Dendritic cell treated with granulocyte-macrophage colony-stimulating factor and Interleukin-4, amounts not matched to agents 40 ng/mL and 50 ng/mL, for 4 days (primary cell): ENCODE measurements around the gene TNRC6B.
A peak's percentile ranks its signal among the peaks of the same experiment; 100 is the strongest.
"Not testable (repeated sequence)": the region's sequence is repeated elsewhere in the genome, so short reads cannot be mapped to it uniquely, and the experiment has no call there.

Experiments
- H3K27ac Mint-ChIP-seq: one replicate; pipeline ENCODE4 v1.8.0; 2022; ENCODE audit warnings: mild to moderate bottlenecking, mixed read lengths
- H3K27me3 Mint-ChIP-seq: one replicate; pipeline ENCODE4 v1.8.0; 2022; ENCODE audit warnings: mild to moderate bottlenecking, mixed read lengths
- H3K36me3 Mint-ChIP-seq: one replicate; pipeline ENCODE4 v1.8.0; 2022; ENCODE audit warnings: low read depth, mixed read lengths
- H3K4me1 Mint-ChIP-seq: one replicate; pipeline ENCODE4 v1.8.0; 2022; ENCODE audit warnings: low read depth, mixed read lengths
- H3K4me3 Mint-ChIP-seq: one replicate; pipeline ENCODE4 v1.8.0; 2022; ENCODE audit warnings: mild to moderate bottlenecking, moderate library complexity, mixed read lengths
- H3K9me3 Mint-ChIP-seq: one replicate; pipeline ENCODE4 v1.8.0; 2022; ENCODE audit warnings: mixed read lengths
- intact Hi-C: fragments of 100-400 bp; cut with micrococcal nuclease; formaldehyde crosslinking; loops from one replicate; pipeline ENCODE4 v1.15.0; 2022

TNRC6B gene

DNA sequence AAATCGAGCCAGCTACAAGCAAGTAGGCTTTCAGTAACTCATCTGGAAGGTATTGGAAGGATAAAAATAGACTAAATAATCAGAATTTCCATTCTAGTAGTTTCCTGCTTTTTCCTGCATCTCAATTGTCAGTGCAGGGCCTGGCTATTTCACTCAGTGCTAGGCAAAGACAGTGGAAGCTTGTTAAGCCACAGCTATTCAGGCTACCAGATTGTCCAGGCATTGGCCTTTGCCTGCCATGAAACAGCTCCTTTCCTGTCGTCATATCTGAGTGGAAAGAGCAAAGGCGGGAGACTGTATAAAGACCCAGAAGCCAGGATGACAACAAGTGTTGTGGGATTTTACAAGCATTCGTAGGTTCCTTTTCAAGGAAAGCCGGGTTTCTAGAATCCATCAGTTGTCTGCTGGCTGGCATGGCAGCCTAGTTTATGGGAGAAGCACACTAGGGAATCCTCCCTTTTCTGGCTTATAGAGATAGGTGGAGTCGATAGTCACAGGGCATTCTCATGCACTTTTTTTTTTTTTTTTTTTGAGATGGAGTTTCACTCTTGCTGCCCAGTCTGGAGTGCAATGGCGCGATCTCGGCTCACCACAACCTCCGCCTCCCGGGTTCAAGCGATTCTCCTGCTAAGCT is 2.0 kb upstream of the TNRC6B start:
- H3K36me3 Mint-ChIP-seq = peaks cover 6% of the 10 kb centered on the region
- H3K9me3 Mint-ChIP-seq = no peaks in the 10 kb centered on the region
- peaks cover 33% of the 10 kb centered on the region for H3K4me1 Mint-ChIP-seq
- intact Hi-C loops = loop anchor here (2.0 to 5.0 kb wide), 3 partner anchors 15 to 133 kb away; no protein-coding TSS in a partner anchor
- H3K4me3 Mint-ChIP-seq = no peak overlapping the region
- no peak overlapping the region for H3K27ac Mint-ChIP-seq
- H3K27me3 Mint-ChIP-seq = no peaks in the 10 kb centered on the region

DNA sequence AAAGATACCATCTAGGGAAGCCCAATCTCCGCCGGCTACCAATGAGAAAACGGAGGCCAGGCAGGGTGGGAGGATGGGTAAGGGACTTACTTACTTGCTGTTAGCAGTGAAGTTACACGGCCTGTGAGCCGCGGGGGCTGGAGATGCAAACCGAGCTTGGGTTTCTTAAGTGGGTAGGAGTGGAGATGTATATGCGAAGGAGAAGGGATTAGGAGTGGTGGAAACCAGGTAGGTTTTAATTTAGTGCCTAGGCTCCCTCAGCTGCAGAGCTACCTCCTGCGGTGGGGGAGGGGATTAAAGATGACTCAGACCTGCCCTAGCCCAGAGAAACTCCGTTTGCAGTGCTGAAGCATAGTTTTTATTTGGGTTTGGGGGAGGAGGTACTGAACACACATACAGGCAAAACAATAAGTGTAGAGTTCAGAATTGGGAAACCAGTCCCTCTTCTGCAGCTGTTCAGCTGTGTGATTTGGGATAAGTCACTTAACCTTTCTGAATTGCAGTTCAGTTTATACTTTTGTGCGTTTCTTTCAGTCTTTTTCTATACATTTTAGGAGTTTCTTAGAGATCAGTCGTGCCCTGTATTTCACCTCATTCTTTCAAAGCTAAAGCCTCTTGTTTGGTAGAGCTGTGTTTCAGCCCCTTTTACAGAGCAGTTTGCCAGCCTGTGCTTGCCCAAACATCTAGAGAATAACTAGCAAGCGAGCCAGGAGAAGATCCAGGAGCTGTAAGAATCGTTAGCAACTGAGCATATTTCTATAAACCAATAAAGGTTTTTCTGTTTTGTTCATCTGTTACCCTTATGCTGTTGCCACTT is 596 bp upstream of the TNRC6B start:
- intact Hi-C loops = loop anchor here (2.0 to 5.0 kb wide), 3 partner anchors 14 to 135 kb away; no protein-coding TSS in a partner anchor
- peaks cover 42% of the 10 kb centered on the region for H3K4me1 Mint-ChIP-seq
- peaks cover 6% of the 10 kb centered on the region for H3K36me3 Mint-ChIP-seq
- peak overlapping the region; percentile 84 for H3K27ac Mint-ChIP-seq
- H3K4me3 Mint-ChIP-seq = peak overlapping the region; percentile 39
- no peaks in the 10 kb centered on the region for H3K27me3 Mint-ChIP-seq
- no peaks in the 10 kb centered on the region for H3K9me3 Mint-ChIP-seq

DNA sequence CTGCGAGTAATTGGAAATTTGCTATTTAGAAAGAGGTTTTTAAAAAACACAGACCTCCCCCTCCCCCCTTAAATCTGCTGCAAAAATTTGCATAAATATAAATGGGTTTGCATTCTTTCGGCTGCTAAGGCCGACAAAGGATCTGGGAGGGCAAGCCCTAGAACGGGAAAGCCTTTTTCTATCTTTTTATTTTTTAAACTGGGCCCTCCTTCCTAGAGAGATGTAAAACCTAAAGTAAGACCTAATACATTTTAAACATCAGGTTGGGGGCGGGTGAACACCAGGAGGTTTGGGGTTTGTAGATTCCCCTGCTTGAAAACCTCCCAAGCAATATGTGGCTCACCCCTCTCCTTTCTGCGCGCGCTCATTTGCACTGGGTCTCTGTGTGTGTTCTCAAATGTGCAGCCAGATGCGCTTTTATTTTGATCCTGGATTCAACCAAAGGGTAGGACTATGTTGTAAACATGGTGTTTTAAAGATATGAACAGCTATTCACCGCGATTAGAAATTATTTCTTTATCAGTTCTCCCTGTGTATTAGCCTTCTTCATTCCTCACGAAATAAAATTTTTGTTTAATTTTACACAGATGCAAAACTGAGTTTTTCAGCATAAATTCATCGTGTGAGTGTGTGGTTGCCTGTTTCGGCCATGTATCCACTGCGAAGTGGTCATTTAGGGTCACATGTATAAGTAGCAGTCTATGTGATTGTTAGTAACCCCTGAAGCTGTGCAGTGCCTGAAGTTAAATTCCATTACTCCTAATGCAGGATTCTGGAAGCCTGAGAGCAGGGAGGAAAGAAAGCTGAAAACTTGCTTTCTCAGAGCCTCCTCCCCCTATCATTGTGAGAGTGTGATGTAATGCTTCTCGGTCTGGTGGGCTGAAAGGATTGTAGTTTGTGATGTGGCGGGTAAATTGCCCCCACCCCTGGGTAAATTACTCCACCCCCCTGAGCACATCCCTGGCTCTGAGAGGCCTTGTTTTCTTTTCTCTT is 988 bp downstream of the TNRC6B start:
- no peaks in the 10 kb centered on the region for H3K9me3 Mint-ChIP-seq
- peaks cover 6% of the 10 kb centered on the region for H3K36me3 Mint-ChIP-seq
- peak overlapping the region; percentile 78 for H3K4me3 Mint-ChIP-seq
- H3K27me3 Mint-ChIP-seq = no peaks in the 10 kb centered on the region
- peak overlapping the region; percentile 84 for H3K27ac Mint-ChIP-seq
- intact Hi-C loops = loop anchor here (2.0 to 5.0 kb wide), 3 partner anchors 32 to 136 kb away; no protein-coding TSS in a partner anchor
- peaks cover 56% of the 10 kb centered on the region for H3K4me1 Mint-ChIP-seq

DNA sequence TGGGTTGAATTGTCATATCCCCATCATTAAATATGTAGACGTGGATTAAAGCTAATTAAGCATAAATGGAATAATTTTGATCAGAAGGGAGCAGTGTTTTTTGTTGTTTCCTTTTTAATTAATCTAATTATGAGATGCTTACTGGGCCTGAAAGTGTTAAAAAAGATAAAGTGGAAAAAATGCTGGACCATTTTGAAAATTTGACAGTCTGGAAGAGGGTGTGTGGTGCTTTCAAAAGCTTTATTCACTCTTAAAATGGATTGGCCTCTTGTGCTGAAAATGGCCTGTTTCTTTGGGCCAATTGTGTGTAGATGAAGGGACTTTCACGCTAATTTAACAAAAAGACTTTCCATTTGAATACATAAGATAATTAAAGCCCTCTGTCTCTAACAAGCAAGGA is 1.8 kb downstream of the TNRC6B start:
- Mint-ChIP-seq H3K36me3 (peaks cover 10% of the 10 kb centered on the region), H3K4me1 (peaks cover 63% of the 10 kb centered on the region), H3K27me3 (no peaks in the 10 kb centered on the region), H3K27ac (peak overlapping the region; percentile 84), H3K9me3 (no peaks in the 10 kb centered on the region), H3K4me3 (peak overlapping the region; percentile 78)
- intact Hi-C loops = loop anchor here (2.0 to 5.0 kb wide), 3 partner anchors 31 to 137 kb away; no protein-coding TSS in a partner anchor

DNA sequence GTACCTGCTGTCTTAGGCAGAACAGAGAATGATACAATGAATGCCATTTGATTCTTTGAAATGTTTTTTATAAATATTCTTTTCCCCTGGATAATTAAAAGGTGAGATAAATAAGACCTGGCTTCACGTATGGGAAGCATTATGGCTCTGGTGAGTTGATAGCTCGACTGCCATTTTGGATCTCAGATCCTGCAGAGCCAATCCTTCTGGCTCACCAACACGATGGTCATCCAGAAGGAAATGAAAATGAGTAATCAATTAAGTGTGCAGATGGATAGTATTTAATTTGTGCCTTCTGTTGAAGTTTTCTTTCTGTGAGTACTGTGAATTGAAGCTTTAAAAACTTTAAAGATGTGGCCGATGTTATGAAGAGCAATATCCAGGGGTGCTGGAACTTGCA is 2.7 kb downstream of the TNRC6B start:
- Mint-ChIP-seq H3K9me3 (no peaks in the 10 kb centered on the region), H3K27me3 (no peaks in the 10 kb centered on the region), H3K4me3 (peak overlapping the region; percentile 34), H3K4me1 (peaks cover 69% of the 10 kb centered on the region), H3K36me3 (peaks cover 15% of the 10 kb centered on the region), H3K27ac (peak overlapping the region; percentile 84)
- intact Hi-C loops = no loop called here

DNA sequence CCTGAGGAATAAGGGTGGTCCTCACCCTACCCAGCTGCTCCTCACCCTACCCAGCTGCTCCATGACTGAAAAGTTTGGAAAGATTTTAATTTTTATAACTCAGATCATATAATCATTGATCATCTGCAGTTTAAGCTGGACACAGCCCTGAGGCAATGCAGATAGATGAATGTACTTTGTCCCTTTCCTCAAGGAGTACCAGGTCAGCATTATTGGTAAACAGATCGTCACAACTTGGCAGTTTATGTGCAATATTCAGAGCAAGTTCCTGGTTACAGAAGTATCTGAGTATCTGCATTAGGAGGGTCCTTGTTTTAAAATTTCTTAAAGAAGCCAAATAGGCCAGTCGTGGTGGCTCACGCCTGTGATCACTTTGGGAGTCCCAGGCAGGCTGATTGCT is 3.6 kb downstream of the TNRC6B start:
- intact Hi-C loops = no loop called here
- peaks cover 76% of the 10 kb centered on the region for H3K4me1 Mint-ChIP-seq
- H3K27me3 Mint-ChIP-seq = no peaks in the 10 kb centered on the region
- H3K9me3 Mint-ChIP-seq = no peaks in the 10 kb centered on the region
- no peak overlapping the region for H3K4me3 Mint-ChIP-seq
- H3K36me3 Mint-ChIP-seq = peaks cover 23% of the 10 kb centered on the region
- H3K27ac Mint-ChIP-seq = no peak overlapping the region

DNA sequence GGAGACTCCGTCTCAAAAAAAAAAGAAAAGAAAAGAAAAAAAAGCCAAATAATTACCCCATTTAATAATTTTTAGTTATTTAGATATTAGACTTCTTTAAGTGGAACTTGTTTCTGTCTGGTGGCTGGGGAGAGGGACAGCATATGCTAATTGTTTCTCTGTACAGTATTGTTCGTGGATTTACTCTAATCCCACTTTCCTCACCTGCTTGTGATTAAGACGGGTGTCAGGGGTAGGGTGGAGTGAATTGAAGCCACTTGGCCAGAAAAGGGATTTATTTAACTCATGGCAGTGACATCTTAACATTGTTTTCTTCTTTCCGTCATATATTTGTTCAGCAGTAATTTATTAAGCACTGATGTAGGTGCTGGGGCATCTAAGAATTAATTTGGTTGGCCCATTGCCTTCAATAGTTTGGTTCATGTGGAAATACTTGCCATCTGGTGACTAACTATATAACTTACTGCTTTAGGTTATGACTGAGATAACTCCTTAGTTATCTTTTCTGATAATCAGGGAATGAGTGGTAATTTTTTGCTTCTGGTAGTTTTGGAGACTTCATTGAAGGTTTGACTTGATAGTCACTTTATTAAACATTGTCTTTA is 4.6 kb downstream of the TNRC6B start:
- no peaks in the 10 kb centered on the region for H3K9me3 Mint-ChIP-seq
- intact Hi-C loops = no loop called here
- H3K4me1 Mint-ChIP-seq = peaks cover 66% of the 10 kb centered on the region
- no peaks in the 10 kb centered on the region for H3K27me3 Mint-ChIP-seq
- peaks cover 18% of the 10 kb centered on the region for H3K36me3 Mint-ChIP-seq
- no peak overlapping the region for H3K4me3 Mint-ChIP-seq
- H3K27ac Mint-ChIP-seq = peak overlapping the region; percentile 39

DNA sequence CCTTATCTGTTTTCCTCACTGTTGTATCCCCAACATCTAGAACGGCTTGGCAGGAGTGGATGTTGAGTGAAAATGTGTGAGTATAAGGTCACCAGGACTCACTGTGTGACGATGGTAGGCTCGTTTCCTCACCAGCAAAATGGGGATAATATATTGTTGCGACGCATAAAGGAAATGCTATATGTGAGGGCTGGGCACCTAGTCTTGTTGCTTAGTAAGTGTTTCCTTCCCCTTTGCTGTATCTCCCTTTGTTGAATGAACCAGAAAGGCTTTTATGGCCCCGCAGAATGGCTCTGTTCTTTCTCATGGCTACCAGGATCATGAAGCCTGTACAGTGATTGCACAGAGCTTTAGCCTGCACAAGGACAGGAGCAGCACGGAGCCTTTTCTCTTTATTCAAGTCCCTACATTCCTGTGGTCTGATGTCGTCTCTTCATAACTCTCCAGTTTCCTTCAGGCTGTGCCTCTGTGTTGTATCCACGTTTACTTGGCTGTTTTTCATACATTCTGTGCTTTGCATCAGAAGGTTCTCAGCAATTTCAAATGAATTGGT is 5.4 kb downstream of the TNRC6B start:
- Mint-ChIP-seq H3K4me1 (peaks cover 63% of the 10 kb centered on the region), H3K27me3 (no peaks in the 10 kb centered on the region), H3K4me3 (peak overlapping the region; percentile 11), H3K9me3 (no peaks in the 10 kb centered on the region), H3K36me3 (peaks cover 18% of the 10 kb centered on the region), H3K27ac (peak overlapping the region; percentile 39)
- intact Hi-C loops = no loop called here

DNA sequence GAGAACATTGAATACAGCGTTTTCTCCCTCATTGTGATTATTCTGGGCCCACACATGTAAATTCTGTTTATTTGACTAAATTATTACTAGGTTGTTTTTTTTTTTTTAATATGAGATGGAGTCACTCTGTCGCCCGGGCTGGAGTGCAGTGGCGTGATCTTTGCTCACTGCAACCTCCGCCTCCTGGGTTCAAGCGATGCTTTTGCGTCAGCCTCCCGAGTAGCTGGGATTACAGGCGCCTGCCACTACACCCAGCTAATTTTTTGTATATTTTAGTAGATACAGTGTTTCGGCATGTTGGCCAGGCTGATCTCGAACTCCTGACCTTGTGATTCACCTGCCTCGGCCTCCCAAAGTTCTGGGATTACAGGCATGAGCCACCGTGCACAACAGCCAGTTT is 5.9 kb downstream of the TNRC6B start:
- peaks cover 63% of the 10 kb centered on the region for H3K4me1 Mint-ChIP-seq
- peak overlapping the region; percentile 39 for H3K27ac Mint-ChIP-seq
- not testable (repeated sequence) for H3K4me3 Mint-ChIP-seq

DNA sequence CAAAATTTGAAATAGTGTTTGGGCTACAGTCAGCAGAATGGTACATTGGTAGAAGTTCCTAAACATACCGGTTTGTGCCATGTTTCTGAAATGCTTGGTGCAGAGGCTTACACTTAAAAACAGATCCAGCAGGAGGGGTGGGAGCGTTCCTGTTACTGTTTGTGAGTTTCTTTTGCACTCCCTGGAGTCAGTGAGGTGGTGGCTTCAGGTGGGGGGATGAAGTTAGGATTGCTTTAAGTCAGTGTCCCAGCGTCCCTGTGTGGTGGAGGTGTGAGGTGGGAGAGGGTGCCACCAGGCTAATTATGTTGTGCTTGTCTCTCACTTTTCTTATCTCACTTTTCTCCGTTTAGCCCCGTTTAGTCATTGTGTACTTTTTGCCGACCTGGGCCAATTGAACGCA is 9.7 kb downstream of the TNRC6B start:
- peaks cover 27% of the 10 kb centered on the region for H3K36me3 Mint-ChIP-seq
- H3K4me1 Mint-ChIP-seq = peaks cover 51% of the 10 kb centered on the region
- H3K4me3 Mint-ChIP-seq = no peak overlapping the region
- no peaks in the 10 kb centered on the region for H3K9me3 Mint-ChIP-seq
- H3K27ac Mint-ChIP-seq = no peak overlapping the region
- intact Hi-C loops = no loop called here
- H3K27me3 Mint-ChIP-seq = no peaks in the 10 kb centered on the region

More for the DNA sequence above, 5.9 kb downstream of the TNRC6B start:
- H3K27me3 Mint-ChIP-seq, H3K9me3 Mint-ChIP-seq, intact Hi-C loops: not testable (repeated sequence)
- peaks cover 18% of the 10 kb centered on the region for H3K36me3 Mint-ChIP-seq

DNA sequence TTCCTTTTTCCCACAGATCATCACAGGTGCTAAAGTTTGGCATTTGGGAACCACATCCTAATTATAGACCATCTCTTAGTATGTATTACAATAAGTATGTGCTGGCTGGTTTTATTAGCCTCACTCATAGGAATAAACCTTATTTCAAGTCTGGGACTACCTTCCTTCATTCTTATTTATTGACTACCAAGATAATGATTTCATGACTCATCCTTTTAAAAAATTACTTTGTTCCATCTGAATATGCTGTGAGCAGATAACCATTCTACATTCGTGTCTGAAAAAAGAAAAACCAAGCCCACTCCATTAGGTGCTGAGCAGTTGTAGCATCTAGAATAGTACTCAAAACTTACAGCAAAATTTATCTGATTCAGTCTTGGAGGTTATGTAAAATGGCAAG is 12.3 kb downstream of the TNRC6B start:
- Mint-ChIP-seq H3K4me1 (peaks cover 49% of the 10 kb centered on the region), H3K4me3 (no peak overlapping the region), H3K27ac (no peak overlapping the region), H3K9me3 (no peaks in the 10 kb centered on the region), H3K36me3 (peaks cover 34% of the 10 kb centered on the region), H3K27me3 (no peaks in the 10 kb centered on the region)
- intact Hi-C loops = loop anchor here (2.0 kb wide), 1 partner anchor 13 kb away; the partner anchor contains the start of gene TNRC6B

DNA sequence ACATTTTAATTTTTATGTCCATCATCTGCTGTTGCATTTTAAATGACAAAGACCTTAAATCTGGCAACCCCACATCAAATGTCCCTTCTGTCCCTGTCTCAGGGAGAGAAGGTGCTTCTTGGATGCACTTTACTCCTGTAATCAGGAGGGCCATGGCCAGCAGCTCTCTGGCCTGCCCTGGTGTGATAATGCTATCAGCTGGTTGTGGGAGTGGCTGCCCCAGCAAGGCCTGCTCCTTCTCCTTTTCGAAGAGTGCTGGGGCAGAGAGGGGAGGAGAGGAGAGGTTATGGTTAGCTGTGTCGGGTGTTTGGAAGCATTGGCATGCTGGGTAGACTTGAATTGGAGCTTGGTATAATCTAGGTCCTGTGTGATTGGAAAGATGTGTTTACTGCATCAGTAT is 12.8 kb downstream of the TNRC6B start:
- H3K27me3 Mint-ChIP-seq = no peaks in the 10 kb centered on the region
- intact Hi-C loops = loop anchor here (2.0 kb wide), 1 partner anchor 14 kb away; the partner anchor contains the start of gene TNRC6B
- no peak overlapping the region for H3K4me3 Mint-ChIP-seq
- no peaks in the 10 kb centered on the region for H3K9me3 Mint-ChIP-seq
- H3K36me3 Mint-ChIP-seq = peaks cover 29% of the 10 kb centered on the region
- H3K4me1 Mint-ChIP-seq = peaks cover 46% of the 10 kb centered on the region
- H3K27ac Mint-ChIP-seq = peak overlapping the region; percentile 13
